ENCODE data around the gene SMIM27. TPM values are rescaled to one million over a fixed set of nuclear protein-coding genes. Genes with fewer than 3 reads are reported as not detected.

The SMIM27 gene
- total RNA-seq, 1 donor from 2014 or later = 7.8 TPM

DNA sequence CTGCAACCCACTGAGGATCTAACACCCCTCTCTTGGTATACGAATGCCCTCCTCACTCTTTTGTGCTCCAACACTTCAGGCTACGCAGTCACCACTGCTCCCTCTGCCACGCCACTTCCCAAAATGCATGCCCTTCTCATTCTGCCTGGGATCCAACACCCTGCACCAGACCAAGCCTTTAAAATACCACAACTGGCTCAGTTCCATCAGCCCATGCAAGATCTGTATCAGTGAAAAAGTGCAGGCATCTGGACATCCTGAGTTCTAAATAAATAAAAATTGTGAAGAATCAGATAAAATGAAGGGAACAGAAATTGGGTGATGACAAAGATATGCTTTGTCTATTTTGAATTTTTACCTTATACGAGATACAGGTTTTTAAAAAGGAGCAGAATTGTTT is 18.1 kb downstream of the SMIM27 start:
- Mint-ChIP-seq H3K27ac (ENCODE audit: unreplicated experiment) (peak overlapping the region; percentile 30), H3K4me1 (ENCODE audit: low read depth, unreplicated experiment) (peaks cover 8% of the 10 kb centered on the region), H3K36me3 (ENCODE audit: unreplicated experiment) (no peaks in the 10 kb centered on the region), H3K4me3 (ENCODE audit: unreplicated experiment) (no peak overlapping the region), H3K9me3 (ENCODE audit: unreplicated experiment) (peaks cover 3% of the 10 kb centered on the region), H3K27me3 (ENCODE audit: unreplicated experiment) (peaks cover 6% of the 10 kb centered on the region)
- DNase-seq = no peak
- TF ChIP-seq, protein P1, sequence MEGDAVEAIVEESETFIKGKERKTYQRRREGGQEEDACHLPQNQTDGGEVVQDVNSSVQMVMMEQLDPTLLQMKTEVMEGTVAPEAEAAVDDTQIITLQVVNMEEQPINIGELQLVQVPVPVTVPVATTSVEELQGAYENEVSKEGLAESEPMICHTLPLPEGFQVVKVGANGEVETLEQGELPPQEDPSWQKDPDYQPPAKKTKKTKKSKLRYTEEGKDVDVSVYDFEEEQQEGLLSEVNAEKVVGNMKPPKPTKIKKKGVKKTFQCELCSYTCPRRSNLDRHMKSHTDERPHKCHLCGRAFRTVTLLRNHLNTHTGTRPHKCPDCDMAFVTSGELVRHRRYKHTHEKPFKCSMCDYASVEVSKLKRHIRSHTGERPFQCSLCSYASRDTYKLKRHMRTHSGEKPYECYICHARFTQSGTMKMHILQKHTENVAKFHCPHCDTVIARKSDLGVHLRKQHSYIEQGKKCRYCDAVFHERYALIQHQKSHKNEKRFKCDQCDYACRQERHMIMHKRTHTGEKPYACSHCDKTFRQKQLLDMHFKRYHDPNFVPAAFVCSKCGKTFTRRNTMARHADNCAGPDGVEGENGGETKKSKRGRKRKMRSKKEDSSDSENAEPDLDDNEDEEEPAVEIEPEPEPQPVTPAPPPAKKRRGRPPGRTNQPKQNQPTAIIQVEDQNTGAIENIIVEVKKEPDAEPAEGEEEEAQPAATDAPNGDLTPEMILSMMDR (IDR thresholded peaks at IDR 0.05; ENCODE audit: partially characterized antibody, unreplicated experiment) = no peak

DNA sequence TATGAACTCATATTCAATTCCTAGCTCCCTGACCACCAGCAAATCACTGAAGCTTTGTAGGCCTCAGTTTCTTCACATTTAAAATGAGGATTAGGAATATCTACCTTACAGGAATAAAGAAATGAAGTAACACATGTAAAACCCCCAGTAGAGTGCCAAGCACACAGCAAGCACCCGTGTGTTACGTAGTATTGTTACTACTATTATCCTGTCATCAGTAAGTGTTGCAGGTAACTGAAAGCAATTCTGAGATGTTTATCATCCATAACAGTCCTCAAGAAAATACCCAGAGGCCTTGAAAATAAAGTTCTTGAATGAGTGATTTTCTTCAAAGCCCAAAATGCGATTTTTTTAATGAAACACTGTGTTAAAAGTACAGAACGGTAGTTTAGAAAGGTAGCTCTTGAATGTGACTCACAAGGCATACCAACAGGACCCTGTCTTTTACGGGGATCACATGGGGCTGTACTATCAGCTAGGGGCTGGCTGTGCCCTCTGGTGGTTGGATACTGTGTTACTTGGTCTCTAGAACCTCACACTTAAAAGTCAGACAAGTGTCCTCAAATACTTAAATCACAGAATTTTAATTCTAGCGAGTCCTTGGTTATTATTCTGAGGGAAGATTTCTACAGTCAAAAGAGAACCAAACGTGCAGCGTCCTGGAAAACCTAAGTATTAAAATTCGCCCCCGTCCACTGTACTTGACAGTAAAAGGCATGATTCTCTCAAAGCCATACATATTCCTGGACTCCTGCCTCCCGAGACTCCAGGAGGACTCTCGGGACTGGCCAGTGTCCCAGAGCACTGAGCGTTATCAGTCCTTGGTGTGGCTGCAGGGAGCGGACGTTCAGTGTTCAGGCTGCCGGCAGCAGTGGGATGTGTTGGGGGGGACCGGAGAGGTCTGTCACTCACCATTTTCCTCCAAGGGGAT is 20.1 kb downstream of the SMIM27 start:
- Mint-ChIP-seq H3K4me3 (ENCODE audit: unreplicated experiment) (peak overlapping the region; percentile 95), H3K9me3 (ENCODE audit: unreplicated experiment) (peaks cover 3% of the 10 kb centered on the region), H3K4me1 (ENCODE audit: low read depth, unreplicated experiment) (peaks cover 8% of the 10 kb centered on the region), H3K27me3 (ENCODE audit: unreplicated experiment) (peaks cover 6% of the 10 kb centered on the region), H3K36me3 (ENCODE audit: unreplicated experiment) (no peaks in the 10 kb centered on the region), H3K27ac (ENCODE audit: unreplicated experiment) (peak overlapping the region; percentile 93)
- TF ChIP-seq, protein P1 (IDR thresholded peaks at IDR 0.05; ENCODE audit: partially characterized antibody, unreplicated experiment) = peak; percentile 76
- peak; percentile 68 for DNase-seq

DNA sequence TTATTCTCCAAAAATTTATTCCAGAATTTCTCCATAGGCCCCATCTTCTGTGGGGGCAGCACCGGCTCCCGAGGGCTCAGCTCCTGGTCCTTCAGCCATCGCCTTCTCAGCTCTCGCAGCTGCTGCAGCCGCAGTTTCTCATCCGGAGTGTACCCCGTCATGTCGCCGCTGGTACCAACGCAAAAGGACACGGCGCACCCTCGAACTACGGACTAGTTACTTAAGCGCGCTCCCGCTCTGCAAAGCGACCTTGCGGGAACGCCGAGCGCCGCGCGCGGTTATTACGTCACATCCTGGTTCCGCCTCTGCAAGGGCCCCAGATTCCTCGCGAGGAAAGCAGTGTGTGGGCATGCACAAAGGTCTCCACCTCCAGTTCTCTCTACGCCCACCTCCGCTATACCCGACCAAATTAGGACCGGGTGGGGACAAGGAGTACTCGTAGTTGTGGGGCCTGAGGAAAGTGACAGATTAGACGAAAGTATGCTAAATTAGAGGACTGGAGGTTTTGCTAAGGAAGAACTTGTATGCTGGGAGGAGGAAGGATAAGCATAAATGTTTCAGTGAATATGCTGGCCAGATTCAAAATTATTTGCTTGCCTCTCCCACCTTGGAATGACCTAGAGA is 20.9 kb downstream of the SMIM27 start, which contains the start of gene NDUFB6:
TSS of gene NDUFB6 (minus strand) at position 260 of the 624 bp plus-strand sequence. CDS start at position 161, 99 bp downstream.
- Mint-ChIP-seq H3K27ac (ENCODE audit: unreplicated experiment) (peak within 1 kb of the TSS; percentile 93), H3K27me3 (ENCODE audit: unreplicated experiment) (peaks cover 6% of the 10 kb centered on the region), H3K36me3 (ENCODE audit: unreplicated experiment) (no peaks in the 10 kb centered on the region), H3K9me3 (ENCODE audit: unreplicated experiment) (peaks cover 3% of the 10 kb centered on the region), H3K4me1 (ENCODE audit: low read depth, unreplicated experiment) (peaks cover 8% of the 10 kb centered on the region), H3K4me3 (ENCODE audit: unreplicated experiment) (peak within 1 kb of the TSS; percentile 95)
- TF ChIP-seq, protein P1 (IDR thresholded peaks at IDR 0.05; ENCODE audit: partially characterized antibody, unreplicated experiment) = no peak
- DNase-seq = peak; percentile 95

DNA sequence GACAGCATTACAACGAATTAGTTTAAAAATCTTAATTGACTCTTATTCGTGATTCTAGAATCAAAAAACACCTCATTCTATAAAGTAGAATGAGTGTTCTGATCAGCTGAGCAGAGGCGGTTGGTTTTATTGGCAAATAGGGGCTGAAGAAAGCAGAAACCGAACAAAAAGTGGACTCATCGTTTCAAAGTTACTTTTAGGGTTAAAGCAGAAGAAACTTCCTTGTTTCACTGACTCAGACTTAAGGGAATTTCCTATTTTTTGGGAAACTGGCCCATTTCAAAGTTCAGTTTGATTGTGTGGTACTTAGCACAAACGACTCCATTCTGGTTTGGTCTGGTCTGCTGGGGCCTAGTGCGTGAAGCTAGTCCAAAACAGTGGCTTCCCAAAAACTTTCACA is 21.7 kb downstream of the SMIM27 start:
- Mint-ChIP-seq H3K4me3 (ENCODE audit: unreplicated experiment) (peak overlapping the region; percentile 95), H3K27me3 (ENCODE audit: unreplicated experiment) (peaks cover 6% of the 10 kb centered on the region), H3K4me1 (ENCODE audit: low read depth, unreplicated experiment) (peaks cover 8% of the 10 kb centered on the region), H3K36me3 (ENCODE audit: unreplicated experiment) (no peaks in the 10 kb centered on the region), H3K9me3 (ENCODE audit: unreplicated experiment) (peaks cover 3% of the 10 kb centered on the region), H3K27ac (ENCODE audit: unreplicated experiment) (peak overlapping the region; percentile 93)
- DNase-seq = no peak
- TF ChIP-seq, protein P1 (IDR thresholded peaks at IDR 0.05; ENCODE audit: partially characterized antibody, unreplicated experiment) = no peak
